Measurements from ENCODE around the gene CIT. TPM values are rescaled to one million over a fixed set of nuclear protein-coding genes. Genes with fewer than 3 reads are reported as not detected.

Gene CIT
- total RNA-seq, 1 donor from 2014 or later, result 29.3 TPM

DNA sequence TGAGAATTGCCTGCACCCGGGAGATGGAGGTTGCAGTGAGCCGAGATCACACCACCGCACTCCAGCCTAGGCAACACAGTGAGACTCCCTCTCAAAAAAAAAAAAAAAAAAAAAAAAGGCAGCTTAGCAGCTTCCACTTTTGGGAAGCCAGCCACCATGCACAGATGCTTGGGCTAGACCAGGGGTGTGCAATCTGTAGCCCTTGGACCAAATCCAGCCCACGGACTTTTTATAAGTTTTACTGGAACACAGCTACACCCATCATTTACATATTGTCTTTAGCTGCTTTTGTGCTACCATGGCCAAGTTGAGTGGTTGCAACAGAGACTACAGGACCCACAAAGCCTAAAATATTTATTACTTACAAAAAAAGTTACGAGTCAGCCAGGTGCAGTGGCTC is 6.7 kb downstream of the CIT start:
- Mint-ChIP-seq H3K9me3 (no peaks in the 10 kb centered on the region), H3K36me3 (peaks cover 7% of the 10 kb centered on the region), H3K4me3 (no peak overlapping the region), H3K4me1 (no peaks in the 10 kb centered on the region), H3K27ac (no peak overlapping the region), H3K27me3 (ENCODE audit: low read depth) (no peaks in the 10 kb centered on the region)
- TF ChIP-seq, protein P1, sequence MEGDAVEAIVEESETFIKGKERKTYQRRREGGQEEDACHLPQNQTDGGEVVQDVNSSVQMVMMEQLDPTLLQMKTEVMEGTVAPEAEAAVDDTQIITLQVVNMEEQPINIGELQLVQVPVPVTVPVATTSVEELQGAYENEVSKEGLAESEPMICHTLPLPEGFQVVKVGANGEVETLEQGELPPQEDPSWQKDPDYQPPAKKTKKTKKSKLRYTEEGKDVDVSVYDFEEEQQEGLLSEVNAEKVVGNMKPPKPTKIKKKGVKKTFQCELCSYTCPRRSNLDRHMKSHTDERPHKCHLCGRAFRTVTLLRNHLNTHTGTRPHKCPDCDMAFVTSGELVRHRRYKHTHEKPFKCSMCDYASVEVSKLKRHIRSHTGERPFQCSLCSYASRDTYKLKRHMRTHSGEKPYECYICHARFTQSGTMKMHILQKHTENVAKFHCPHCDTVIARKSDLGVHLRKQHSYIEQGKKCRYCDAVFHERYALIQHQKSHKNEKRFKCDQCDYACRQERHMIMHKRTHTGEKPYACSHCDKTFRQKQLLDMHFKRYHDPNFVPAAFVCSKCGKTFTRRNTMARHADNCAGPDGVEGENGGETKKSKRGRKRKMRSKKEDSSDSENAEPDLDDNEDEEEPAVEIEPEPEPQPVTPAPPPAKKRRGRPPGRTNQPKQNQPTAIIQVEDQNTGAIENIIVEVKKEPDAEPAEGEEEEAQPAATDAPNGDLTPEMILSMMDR (IDR thresholded peaks at IDR 0.05; ENCODE audit: unreplicated experiment), result no peak
- DNase-seq (ENCODE audit: low spot score in 2 of 2, unreplicated experiment in 2 of 2), result no peak

DNA sequence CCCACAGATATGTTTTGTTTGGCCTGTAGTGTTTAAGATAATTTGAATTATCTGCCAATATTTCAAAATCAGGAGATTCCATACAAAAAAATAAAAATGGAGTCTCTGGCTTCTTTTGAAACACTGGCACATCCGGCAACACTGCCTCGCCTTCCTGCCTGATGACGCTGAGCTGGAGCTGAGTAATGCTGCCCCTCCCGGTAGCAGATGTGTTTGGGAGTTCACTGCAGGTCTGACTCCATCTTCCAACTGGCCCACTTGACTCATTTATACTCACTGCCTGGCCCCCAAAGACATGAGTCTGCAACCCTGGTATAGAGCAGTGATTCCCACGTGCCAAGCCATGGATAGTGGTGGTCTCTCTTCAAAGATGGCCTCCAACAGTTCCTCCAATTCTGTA is 7.4 kb downstream of the CIT start:
- H3K27me3 Mint-ChIP-seq (ENCODE audit: low read depth), result no peaks in the 10 kb centered on the region
- H3K9me3 Mint-ChIP-seq, result no peaks in the 10 kb centered on the region
- peaks cover 11% of the 10 kb centered on the region for H3K36me3 Mint-ChIP-seq
- DNase-seq (ENCODE audit: low spot score in 2 of 2, unreplicated experiment in 2 of 2), result no peak
- TF ChIP-seq, protein P1 (IDR thresholded peaks at IDR 0.05; ENCODE audit: unreplicated experiment), result no peak
- no peak overlapping the region for H3K4me3 Mint-ChIP-seq
- no peak overlapping the region for H3K27ac Mint-ChIP-seq
- no peaks in the 10 kb centered on the region for H3K4me1 Mint-ChIP-seq

DNA sequence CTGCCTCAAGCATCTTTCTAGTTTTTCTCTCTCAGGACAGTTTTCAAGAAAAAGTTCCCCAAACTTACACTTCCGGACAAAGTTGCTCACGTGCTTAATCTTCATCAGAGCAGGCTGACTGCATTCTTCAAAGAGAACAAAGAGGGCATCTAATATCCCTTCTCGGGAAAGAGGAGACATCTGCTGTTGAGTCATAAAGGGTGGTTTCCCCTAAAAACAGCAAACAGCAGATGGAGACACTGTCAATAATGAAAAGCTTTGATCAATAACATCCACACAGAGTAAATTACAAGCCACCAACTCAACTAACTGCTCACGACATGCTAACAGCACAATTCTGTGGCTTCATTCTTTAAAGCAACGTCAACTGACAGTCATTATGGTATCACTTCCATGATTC is 8.1 kb downstream of the CIT start:
- H3K4me3 Mint-ChIP-seq, result no peak overlapping the region
- no peak for DNase-seq (ENCODE audit: low spot score in 2 of 2, unreplicated experiment in 2 of 2)

DNA sequence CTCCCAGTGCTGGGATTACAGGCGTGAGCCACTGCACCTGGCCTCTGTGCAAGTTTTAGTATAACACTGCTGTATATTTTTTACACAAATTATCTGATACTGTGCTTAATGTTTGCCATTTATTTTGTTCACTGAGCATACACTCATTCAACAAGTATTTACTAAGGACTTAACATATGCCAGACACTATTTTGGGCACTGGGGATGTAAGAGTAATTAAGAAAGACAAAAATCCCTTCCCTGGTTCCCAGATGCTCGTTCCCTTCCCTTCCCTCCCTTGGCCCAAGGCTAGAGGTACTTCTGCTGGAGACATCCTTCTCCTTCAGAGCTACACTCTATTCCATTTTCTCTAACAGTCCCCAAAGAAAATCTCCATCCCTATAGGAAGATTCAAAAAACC is 12.5 kb downstream of the CIT start:
- H3K9me3 Mint-ChIP-seq, result no peaks in the 10 kb centered on the region
- no peaks in the 10 kb centered on the region for H3K27me3 Mint-ChIP-seq (ENCODE audit: low read depth)
- TF ChIP-seq, protein P1 (IDR thresholded peaks at IDR 0.05; ENCODE audit: unreplicated experiment), result no peak
- H3K4me3 Mint-ChIP-seq, result no peak overlapping the region
- peaks cover 22% of the 10 kb centered on the region for H3K36me3 Mint-ChIP-seq
- no peaks in the 10 kb centered on the region for H3K4me1 Mint-ChIP-seq
- no peak overlapping the region for H3K27ac Mint-ChIP-seq
- DNase-seq (ENCODE audit: low spot score in 2 of 2, unreplicated experiment in 2 of 2), result no peak

More for the DNA sequence above, 8.1 kb downstream of the CIT start:
- TF ChIP-seq, protein P1 (IDR thresholded peaks at IDR 0.05; ENCODE audit: unreplicated experiment), result no peak
- Mint-ChIP-seq H3K36me3 (peaks cover 16% of the 10 kb centered on the region), H3K27me3 (ENCODE audit: low read depth) (no peaks in the 10 kb centered on the region), H3K4me1 (no peaks in the 10 kb centered on the region), H3K9me3 (no peaks in the 10 kb centered on the region), H3K27ac (peak overlapping the region; percentile 1)

DNA sequence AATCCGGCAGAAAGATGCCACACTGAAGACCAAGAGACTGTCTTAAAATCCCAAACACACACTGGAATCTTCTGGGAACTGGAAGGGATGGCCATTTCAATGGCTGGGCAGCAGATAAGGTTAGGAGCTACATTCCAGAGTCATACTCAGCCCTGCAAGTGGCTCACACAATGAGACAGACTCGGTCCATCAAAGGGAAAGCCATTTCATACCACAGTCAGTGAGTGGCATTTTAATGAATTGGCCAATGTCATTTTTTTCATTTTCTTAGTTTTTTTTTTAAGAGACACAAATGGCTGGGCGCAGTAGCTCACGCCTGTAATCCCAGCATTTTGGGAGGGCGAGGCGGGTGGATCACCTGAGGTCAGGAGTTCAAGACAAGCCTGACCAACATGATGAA is 17.9 kb downstream of the CIT start:
- H3K27me3 Mint-ChIP-seq (ENCODE audit: low read depth), result no peaks in the 10 kb centered on the region
- H3K36me3 Mint-ChIP-seq, result peaks cover 13% of the 10 kb centered on the region
- TF ChIP-seq, protein P1 (IDR thresholded peaks at IDR 0.05; ENCODE audit: unreplicated experiment), result no peak
- peaks cover 10% of the 10 kb centered on the region for H3K4me1 Mint-ChIP-seq
- no peak overlapping the region for H3K4me3 Mint-ChIP-seq
- DNase-seq (ENCODE audit: low spot score in 2 of 2, unreplicated experiment in 2 of 2), result no peak
- H3K27ac Mint-ChIP-seq, result no peak overlapping the region
- H3K9me3 Mint-ChIP-seq, result no peaks in the 10 kb centered on the region

DNA sequence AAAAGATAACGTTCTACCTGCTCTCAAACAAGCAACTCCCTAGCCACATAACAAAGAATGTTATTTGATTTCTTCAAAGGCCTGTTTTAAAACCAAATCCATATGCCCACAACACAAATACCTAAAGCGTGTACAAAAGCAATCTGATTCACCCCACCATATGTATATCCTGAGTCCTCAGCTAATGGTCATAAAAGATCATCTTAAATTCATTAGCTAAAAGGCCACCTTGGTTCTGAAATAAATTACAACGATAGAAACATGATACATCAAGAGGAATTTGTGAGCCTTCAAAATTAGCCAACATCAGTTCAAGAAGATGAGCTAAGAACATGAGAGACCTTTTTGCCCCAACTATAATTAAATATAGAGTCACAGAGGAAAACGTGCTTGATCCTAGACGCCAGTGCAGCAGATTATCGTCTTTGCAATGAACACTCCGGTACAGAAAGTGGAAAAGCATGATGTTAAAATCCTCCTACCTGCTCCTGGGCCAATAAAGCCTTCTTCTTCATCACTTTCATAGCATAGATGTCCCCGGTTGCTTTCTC is 20.0 kb downstream of the CIT start:
- H3K9me3 Mint-ChIP-seq, result no peaks in the 10 kb centered on the region

More for the DNA sequence above, 20.0 kb downstream of the CIT start:
- Mint-ChIP-seq H3K27ac (no peak overlapping the region), H3K4me1 (peaks cover 10% of the 10 kb centered on the region), H3K36me3 (peaks cover 11% of the 10 kb centered on the region), H3K4me3 (no peak overlapping the region), H3K27me3 (ENCODE audit: low read depth) (no peaks in the 10 kb centered on the region)
- no peak for DNase-seq (ENCODE audit: low spot score in 2 of 2, unreplicated experiment in 2 of 2)
- TF ChIP-seq, protein P1 (IDR thresholded peaks at IDR 0.05; ENCODE audit: unreplicated experiment), result no peak

Measured in mesothelial cell of epicardium (in vitro differentiated cells).